Panc1 (cell line): Measurements from ENCODE around the gene RAB40A.

ENCODE experiments used
- CTCF ChIP-seq: fragments of 450-650 bp; IDR thresholded peaks from 2 replicates; pipeline ENCODE4 v1.5.1; 2017; ENCODE audit warnings: mild to moderate bottlenecking
- POLR2AphosphoS5 ChIP-seq: IDR thresholded peaks from 2 replicates; pipeline ENCODE4 v1.6.1; 2012; ENCODE audit warnings: mild to moderate bottlenecking, low read depth, low read length, moderate library complexity

GRCh38 chrX:103538728-103539127, 19.4 kb upstream of the RAB40A start:
- no peak for TF ChIP-seq CTCF
- no peak for TF ChIP-seq POLR2AphosphoS5
